ENCODE measurements around the gene CDH26.
A peak's percentile ranks its signal among the peaks of the same experiment; 100 is the strongest.

The CDH26 gene

GRCh38 chr20:59958123-59958522, at the start of gene CDH26:
Gene CDH26, plus strand, starts transcription at chr20:59958423. Its CDS starts 304 bp downstream, at chr20:59958727.
- DNase-seq = no peak

- DNase-seq = no peak
Measured at GRCh38 chr20:59908855-59909254, 49.4 kb upstream of the CDH26 start.

- DNase-seq = no peak
Measured at GRCh38 chr20:59911041-59911440, 47.2 kb upstream of the CDH26 start.

GRCh38 chr20:59912609-59913008, 45.6 kb upstream of the CDH26 start:
- DNase-seq = no peak

GRCh38 chr20:59920944-59921343, 37.3 kb upstream of the CDH26 start:
- DNase-seq = no peak

- no peak for DNase-seq
Measured at GRCh38 chr20:59923514-59923913, 34.7 kb upstream of the CDH26 start.

GRCh38 chr20:59925359-59925758, 32.9 kb upstream of the CDH26 start:
- no peak for DNase-seq

- DNase-seq = no peak
Measured at GRCh38 chr20:59925899-59926298, 32.3 kb upstream of the CDH26 start.

- DNase-seq = no peak
Measured at GRCh38 chr20:59931511-59932312, 26.5 kb upstream of the CDH26 start.

GRCh38 chr20:59932616-59933295, 25.5 kb upstream of the CDH26 start:
- DNase-seq = no peak

- no peak for DNase-seq
Measured at GRCh38 chr20:59933296-59933848, 24.9 kb upstream of the CDH26 start, which contains the start of gene SYCP2. Gene SYCP2, minus strand, starts transcription at chr20:59933637. Its CDS starts 11,224 bp downstream, at chr20:59922413.

GRCh38 chr20:59933849-59934585, 24.2 kb upstream of the CDH26 start:
- peak; percentile 45 to 74 for DNase-seq

- DNase-seq = no peak
Measured at GRCh38 chr20:59935457-59936185, 22.6 kb upstream of the CDH26 start.

- no peak for DNase-seq
Measured at GRCh38 chr20:59936409-59936808, 21.8 kb upstream of the CDH26 start.

- DNase-seq = no peak
Measured at GRCh38 chr20:59937150-59937549, 21.1 kb upstream of the CDH26 start.

- no peak for DNase-seq
Measured at GRCh38 chr20:59938221-59938620, 20.0 kb upstream of the CDH26 start.

GRCh38 chr20:59938696-59939051, 19.5 kb upstream of the CDH26 start:
- DNase-seq = no peak

- no peak for DNase-seq
Measured at GRCh38 chr20:59939052-59939878, 19.0 kb upstream of the CDH26 start.

- no peak for DNase-seq
Measured at GRCh38 chr20:59939879-59940128, 18.4 kb upstream of the CDH26 start.

- peak; percentile 93 to 98 for DNase-seq
Measured at GRCh38 chr20:59940129-59940955, 17.9 kb upstream of the CDH26 start, which contains the start of the genes FAM217B and PPP1R3D. Gene FAM217B, plus strand, starts transcription at chr20:59940389. Its CDS starts 3,555 bp downstream, at chr20:59943944. Gene PPP1R3D, minus strand, starts transcription at chr20:59940305. Its CDS starts 374 bp downstream, at chr20:59939931.

GRCh38 chr20:59940956-59941294, 17.3 kb upstream of the CDH26 start:
- no peak for DNase-seq
